Stimulated activated CD4-positive, alpha-beta T cell treated with anti-CD3 and anti-CD28 coated beads, Interleukin-12 subunit alpha, Interleukin-12 subunit beta, amount 100 ng/mL, for 24 hours (primary cell): ENCODE measurements around the gene NELFA.

ENCODE experiments used
- DNase-seq, 2 experiments: peaks; one replicate each; pipeline ENCODE4 v3.0.0-alpha.2; 2020; ENCODE audit warnings: low read depth in 2 of 2

NELFA gene

DNA sequence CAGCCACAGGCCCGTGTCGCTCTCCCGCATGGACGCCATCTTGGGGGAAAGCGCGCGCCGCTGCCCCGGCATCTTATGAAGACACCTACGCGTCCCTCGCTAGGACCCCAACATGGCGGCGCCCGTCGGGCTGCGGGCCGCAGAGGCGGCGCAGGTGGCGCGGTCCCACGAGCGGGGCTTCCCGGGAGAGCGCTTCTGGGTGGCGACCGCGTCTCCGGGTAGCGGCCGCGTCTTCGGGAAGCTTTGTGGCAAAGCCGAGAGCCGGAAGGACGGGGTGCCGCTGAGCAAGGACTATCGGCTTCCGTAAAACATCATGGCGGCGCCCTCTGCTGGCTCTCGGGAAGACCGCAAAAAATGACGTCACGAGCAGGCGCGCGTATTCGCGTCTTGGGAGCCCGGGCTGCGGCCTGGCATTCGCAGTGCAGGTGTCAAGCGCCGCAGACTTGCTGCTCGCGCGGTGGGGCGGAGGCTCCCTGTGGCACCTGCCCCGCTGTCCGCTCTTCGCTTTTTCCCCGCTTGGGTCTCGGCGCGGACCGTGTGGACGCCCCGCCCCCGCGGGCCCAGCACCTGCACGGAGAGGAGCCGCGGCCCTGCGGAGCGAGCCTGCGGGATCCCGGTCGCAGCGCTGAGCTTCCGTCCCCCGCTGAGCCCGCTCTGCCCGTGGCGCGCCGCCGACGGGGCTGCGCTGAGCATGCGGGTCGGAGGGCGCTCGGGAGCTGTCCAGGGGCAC, at the start of gene NELFA:
Gene NELFA (minus strand): TSS at position 54 of the 730 bp plus-strand sequence. CDS start 15 bp downstream, at position 39.
- peak; percentile 90 to 92 for DNase-seq

DNA sequence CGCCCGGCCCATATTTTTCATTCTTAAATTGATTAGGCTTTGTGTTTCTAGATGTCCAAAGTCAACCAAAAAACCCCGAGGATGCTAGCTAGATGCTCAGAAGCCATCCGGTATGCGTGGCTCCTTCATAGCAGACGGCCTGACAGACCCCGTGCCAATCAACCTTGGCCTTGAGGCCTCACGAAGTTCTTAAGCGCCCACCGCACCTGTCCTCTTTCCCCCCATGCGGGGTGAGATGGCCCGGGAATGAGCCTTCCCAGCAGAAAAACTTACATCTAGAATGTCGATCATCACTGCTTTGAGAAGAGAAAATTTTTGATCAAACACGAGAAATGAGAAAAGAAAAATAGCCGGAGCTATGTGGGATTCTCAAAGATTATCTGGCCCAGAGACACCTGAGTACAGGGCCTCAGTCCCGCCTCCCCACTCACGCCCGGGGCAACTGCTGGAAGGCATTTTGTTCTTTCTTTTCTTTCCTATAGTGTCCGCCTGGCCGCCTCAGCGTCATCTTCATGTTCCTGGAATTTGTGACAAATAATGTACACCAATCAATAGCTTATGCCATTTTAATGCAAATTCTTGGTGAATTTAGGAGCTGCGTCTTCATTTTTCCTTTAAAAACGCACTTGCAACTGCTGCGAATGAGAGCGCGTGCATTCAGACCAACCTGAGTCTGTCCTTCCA, 48.8 kb upstream of the NELFA start:
- DNase-seq: no peak

DNA sequence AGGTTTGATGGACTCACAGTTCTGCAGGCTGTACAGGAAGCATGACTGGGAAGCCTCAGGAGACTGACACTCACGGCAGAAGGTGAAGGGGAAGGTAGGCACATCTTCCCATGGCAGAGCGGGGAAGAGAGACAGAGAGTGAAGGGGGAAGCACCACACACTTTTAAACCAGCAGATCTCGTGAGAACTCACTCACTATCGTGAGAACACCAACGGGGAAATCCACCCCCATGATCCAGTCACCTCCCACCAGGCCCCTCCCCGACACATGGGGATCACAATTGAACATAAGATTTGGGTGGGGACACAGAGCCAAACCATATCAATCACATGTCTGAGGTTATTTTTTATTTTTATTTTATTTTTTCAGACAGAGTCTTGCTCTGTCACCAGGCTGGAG, 45.4 kb upstream of the NELFA start:
- no peak for DNase-seq

DNA sequence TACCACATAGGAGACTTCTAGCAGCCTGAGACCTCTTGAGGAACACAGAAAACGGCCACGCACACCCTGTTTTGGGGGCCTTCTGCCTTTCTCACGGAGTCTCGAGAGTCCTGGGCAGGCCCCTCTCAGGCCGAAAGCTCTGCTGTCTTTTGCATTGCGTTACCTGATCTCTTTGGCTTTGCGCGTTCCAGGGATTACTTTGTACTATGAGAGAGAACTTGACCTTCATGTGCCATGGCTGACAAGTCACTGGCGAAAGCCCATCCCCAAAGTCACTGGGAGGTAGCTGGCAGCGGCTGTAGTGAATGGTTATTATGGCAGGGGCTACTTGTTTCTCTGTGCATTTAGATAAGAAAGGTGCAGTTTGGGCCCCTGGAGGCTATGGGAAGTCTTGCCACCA, 42.3 kb upstream of the NELFA start:
- DNase-seq: no peak

DNA sequence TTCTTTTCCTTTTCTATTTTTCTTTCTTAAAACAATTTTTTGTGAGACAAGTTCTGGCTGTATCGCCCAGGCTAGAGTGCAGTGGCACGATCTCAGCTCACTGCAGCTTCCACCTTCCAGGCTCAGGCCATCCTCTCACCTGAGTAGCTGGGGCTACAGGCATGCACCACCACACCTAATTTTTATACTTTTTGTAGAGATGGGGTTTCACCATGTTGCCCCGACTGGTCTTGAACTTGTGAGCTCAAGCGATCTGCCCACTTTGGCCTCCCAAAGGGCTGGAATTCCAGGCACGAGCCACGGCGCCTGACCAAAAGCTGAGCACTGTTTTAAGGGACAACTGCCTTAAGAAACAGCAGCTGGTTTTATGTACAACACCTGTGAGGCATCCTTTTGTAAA, 41.0 kb upstream of the NELFA start:
- DNase-seq: no peak

DNA sequence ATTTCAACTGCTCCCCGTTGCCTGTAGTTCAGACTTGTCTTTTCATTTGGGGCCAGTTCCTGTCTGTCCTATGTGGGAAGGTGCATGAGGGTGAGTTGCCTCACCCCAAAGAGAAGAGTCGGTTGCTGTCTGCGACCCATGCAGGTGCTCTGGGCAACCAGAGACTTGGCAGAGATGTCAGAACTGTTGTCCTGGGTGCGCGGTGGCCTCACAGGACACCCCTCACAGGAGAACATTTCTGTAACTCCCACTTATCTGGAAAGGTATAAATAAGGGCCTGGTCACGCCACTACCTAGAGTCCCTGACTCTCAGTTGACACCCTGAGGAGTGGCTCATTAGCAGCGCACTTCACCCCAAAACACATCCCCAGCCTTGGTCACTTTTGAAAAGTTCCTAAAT, 40.6 kb upstream of the NELFA start:
- DNase-seq: no peak

DNA sequence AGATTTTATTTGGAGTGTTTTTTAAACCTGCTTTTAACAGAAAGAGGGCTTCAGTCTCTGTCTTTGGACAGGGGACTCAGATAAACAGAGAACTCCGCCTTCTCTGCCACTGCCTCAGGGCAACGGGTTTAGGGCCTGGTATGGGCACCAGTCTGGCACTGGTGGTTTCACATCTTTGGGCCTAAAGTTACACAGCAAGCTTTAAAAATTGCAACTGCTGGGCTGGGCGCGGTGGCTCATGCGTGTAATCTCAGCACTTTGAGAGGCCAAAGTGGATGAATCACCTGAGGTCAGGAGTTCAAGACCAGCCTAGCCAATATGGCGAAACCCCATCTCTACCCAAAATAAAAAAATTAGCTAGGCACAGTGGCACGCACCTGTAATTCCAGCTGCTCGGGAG, 40.1 kb upstream of the NELFA start:
- no peak for DNase-seq

DNA sequence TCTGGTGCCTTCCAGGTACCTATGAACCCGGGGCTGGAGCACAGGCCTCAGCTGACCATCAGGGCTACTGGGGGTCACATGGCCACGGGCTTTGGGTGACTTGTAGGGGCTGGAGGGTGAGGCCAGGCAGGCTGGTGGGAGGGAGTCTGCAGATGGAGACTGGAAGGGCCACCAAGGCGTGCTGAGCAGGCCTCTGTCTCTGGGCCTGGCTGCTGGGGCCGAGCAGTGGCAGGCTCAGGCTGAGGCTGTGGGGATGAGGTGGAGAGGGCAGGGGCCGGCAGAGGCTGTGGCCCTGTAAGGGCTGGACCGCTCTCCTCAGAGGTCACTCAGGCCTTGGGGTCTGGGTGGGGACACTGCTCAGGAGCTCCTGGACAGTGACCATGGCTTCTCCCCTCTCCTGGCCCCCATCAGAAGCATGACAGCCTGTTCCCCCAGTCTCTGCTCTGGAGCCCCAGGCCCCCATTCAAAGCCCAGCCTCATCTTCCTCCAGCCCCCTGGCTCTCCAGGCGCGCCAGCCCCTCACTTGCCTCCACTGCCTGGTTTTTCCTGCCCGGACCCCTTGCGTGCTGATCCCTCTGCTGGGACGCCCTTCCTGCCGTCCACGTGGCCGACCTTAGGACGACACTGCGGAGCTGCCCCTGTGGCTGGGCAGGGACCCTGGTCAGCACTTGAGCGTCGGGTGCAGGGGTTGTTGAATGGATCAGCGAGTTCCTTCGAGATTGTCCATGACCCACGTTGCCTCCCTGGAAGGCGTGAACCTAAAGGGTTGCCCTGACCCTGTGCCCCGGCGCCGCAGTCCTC, 39.2 kb upstream of the NELFA start:
- DNase-seq: no peak

DNA sequence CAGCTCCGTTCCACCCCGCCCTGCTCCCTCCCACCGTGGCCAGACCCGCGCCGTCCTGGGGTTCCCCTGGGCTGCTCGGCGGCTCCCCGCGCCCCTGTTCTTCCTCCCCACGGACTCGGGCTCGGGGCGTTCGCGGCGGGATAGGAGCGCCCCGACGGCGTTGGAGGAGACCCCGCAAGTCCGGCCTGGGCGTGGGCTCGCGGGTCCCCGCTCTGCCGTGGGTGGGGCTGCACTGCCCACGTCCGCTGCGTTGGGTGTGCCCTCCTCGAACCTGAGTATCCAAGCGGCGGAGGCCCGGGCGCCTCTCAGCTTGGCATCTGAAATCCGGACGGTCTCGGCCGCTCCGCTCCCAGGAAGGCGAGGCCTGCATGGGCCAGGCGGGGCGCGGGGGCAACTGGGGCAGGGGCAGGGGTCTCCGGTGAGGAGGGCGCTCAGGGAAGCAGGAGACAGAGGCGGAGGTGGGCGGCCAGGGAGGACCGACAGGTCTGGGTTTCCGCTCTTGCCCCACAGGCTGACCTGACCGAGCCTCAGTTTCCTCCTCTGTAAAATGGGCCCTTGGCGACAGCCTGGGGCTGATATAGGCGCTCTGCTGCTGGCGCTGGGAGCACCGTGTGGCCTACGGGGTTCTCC, 38.4 kb upstream of the NELFA start:
- DNase-seq: no peak

DNA sequence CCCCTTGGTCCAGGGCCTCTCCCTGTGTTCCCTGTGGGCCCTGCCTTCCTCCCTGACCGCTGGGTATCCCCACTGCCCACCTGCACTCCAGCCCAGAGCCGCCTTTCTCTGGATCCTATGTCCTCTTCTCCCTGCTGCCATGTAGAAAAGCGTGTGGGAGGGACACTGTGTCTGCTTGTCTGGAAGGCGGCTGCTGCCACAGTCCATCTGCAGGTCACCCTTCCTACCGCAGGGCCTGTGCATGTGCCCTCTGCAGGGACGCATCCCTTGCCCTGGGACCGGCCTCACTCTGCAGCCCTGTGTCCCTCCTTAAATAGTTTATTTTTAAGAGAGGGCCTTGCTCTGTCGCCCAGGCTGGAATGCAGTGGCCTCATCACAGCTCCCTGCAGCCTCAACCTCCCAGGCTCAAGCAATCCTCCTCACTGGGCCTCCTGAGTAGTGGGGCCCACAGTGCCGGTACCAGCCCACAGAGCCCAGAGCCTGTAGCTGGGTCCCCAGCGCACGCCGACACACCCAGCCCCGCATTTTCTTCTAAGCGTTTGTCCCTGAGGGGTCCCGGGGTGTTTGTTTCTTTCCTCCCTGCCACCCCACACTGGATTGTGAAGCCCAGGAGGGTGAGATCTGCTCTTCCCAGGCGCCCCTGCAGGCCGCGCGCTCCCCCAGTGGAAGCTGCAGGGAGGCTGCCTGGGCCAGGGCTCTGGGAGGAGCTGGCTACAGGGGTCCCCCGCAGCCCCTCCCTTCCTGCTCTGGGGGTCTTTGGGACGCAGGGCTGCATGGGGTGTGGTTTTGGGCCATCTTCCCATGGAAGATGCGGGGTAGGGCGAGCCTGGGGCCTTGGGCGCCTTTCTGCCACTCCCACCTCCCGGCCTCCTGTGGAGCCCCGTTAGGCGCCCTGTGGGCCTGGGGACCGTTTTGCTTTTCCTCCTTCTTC, 37.5 kb upstream of the NELFA start:
- DNase-seq: no peak

DNA sequence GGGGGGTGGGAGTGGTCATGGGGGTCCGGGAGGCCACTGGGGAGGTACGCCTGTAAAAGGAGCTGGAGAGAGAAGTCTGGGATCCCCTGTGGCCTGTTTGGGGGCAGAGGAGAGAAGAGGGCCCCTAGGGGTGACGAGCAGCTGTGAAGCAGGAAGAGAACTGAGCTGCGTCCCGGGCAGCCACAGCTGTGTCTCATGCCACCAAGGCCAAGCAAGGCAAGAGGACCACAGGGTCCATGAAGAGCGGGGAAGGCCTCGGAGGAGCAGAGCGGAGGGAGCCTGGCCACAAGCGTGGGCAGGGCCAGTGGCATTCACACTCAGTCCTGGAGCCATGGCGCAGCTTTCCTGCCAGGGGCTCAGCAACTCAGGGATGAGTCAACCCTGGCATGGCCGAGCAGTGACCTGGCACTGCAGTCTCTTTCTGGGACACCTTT, 36.8 kb upstream of the NELFA start:
- no peak for DNase-seq

DNA sequence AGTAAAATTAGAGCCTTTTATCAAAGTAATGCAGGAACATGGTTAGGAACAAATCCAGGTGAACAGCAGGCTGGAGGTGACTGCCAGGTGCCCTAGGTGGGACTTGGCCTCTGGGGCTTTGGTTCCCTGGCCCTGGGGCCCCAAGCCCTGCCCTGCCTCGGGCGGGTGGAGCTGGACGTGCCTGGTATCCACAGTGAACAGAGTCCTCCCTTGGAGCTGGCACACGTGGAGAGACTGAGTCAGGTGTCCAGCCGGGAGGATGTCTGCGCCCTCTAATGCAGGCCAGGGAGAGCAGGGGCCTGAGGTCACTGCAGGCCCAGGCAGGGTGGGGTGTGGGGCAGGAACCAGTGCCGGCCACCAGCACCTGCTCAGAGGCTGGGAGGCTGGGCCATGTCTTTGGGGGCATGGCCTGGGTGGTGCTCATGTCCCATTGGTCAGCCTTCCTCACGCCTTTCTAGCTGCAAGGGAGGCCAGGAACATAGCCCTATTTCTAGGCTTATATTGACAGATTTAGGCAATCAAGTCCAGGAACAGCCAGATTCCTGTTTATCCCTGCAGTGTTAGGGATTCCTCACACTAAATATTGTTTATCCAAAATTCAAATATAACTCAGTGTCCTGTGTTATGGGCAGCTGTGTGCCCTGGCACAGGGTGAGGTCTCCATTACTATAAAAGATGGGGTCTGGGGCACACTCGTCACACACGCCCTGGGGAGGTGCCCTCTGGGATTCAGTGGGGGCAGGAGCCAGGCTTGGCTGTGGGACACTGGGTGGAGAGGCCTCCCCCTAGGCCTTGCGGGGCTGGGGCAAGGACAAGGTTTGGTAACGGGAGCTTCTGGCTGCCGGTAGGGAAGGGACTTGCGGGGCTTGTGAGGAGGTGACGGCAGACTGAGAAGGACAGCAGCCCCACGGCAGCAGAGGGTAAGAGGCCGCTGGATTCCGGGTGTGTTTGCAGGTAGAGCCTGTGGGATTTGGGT, 36.1 kb upstream of the NELFA start:
- DNase-seq: no peak

DNA sequence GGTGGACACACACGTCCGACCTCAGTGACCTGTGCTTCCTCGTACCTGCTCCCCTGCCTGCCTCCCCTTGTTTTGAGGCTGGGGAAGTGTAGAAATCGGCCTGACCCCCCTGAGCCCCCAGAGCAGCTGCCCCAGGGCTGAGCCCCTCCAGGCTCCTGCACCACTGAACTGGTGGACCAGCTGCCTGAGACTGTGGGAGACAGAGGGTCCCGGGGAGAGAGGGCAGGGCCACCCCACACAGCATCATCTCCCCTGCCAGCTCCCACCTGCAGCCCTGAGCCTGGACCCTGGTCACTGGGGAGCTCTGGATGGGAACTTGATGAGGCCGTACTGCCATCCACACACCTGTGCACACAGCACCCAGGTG, 35.3 kb upstream of the NELFA start:
- DNase-seq: no peak

DNA sequence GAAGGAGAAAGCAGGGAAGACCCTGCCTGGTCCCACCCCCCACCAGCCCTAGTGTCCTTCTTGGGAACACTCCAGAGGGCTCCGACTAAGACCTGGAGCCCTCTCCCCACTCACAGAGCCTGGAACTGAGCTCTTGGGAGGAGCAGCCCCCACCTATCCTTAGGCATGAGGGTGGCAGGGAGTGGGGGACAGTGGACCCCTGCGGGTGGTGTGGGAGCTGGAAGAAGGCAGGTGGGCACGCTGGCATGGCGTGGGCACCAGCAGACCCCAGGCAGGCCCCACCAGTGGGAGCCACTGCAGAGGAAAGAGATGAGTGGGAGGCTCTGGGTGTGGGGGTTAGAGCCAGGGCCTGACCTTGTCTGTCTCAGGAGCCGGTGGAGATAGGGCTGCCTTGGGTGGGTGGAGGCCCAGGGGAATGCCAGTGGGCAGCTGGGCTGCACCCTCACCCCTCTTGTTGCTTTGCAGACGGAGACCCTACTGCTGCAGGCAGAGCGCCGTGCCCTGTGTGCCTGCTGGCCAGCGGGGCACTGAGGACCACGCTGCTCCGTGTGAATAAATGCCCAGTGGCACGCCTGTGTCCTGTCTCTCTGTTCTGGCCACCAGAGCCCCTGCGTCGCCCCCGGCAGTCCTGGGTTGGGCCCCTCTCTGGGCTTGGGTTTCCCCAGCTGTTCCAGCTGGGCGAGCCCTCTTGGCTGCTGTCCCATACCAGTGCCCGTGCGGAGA, 34.8 kb upstream of the NELFA start:
- no peak for DNase-seq

DNA sequence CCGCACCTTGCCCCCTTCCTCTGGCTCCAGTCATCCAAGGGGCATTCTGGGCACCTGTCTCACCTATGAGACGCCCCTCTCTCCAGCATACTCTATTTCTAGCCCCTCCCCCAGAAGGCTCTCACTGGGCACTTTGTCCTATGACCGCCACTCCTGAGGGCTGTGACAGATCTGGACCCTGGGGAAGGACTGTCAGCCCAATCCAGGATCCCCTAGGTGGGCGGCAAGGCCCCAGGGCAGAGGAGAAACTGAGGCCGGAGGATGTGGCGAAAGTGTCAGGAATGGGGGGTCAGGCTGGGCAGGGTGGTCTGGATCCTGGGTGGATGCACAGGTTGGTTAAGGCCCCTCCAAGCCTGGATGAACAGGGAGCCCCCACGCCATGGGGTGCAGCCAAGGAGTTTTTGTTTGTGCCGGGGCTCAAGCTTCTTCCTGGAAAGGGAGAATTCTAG, 34.2 kb upstream of the NELFA start:
- DNase-seq: no peak

DNA sequence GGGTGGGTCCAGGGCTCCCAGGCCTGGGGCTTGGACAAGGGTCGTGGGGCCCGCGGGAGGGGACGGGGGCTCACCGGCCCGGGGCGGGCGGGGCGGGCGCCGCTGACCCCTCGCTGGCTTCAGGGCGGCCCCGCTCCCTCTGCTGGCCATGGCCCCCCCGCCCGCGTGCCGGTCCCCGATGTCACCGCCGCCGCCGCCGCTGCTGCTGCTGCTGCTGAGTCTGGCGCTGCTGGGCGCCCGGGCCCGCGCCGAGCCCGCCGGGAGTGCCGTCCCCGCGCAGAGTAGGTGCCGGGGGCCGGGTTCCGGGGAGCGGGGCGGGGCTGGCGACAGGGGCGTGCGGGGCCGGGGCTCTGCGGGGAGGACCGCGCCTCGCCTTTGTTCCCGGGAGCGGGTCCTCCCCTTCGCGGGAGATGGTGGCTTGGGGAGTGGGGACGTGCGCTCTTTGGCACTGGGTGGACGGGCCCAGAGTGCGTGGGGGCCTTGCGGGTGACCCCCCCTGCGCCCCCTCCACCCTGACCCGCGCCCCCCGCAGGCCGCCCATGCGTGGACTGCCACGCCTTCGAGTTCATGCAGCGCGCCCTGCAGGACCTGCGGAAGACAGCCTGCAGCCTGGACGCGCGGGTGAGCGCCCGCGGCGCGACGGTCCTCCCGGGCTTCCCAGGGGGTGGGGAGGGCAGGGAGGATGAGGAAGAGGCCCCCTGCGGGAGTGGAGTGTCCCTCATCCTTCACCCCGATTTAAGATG, 33.6 kb upstream of the NELFA start:
- DNase-seq: peak in 1 of 2 experiments; percentile 29

DNA sequence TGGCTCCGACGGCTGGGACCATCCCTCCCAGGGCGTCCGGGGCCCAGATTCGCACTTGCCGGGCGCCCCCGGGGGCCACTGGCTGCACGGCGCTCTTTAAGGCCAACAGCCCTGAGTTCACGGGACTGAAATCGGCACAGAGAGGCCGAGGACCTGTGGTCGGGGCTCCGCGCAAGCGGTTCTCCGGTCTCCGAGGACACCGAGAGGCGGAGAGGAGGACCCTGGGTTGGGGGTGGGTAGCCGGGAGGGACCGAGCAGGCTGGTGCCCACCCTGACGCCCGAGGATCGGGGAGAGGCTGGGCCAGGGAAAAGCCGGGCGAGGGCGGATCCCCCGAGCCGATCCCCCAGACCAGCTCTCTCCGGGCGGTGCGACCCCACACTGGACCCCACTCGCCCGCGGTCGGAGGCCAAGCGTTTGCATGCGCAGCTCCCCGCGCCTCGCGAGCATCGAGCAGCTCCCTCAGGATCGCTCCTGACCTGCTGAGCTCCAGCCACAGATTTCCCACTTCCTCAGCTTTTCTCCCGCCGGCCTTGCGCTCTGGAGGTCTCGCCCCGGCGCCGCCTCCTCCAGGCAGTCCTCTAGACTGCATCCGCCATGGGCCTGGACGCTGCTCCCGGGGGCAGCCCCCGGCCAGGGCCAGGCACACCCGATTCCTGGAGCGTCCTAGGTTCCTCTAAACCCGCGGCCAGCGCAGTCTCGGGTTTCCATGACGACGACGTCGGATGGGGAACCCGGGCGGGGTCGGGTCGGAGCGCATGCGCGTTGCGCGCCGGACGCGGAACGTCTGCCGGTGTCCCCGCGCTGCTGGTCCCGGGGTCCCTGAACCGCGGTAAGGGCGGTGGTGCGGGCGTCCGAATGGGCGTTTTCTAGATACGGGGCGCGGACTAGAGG, 32.7 kb upstream of the NELFA start:
- DNase-seq: peak; percentile 80 to 88
